ENCODE data around the gene DNASE2. TPM values are rescaled to one million over a fixed set of nuclear protein-coding genes. Genes with fewer than 3 reads are reported as not detected.
A peak's percentile ranks its signal among the peaks of the same experiment; 100 is the strongest.

The DNASE2 gene
- polyA plus RNA-seq, 1 donor (not counting 4 experiments of a cell fraction or from before 2014, with no cell fraction given) = 23.5 TPM

DNA sequence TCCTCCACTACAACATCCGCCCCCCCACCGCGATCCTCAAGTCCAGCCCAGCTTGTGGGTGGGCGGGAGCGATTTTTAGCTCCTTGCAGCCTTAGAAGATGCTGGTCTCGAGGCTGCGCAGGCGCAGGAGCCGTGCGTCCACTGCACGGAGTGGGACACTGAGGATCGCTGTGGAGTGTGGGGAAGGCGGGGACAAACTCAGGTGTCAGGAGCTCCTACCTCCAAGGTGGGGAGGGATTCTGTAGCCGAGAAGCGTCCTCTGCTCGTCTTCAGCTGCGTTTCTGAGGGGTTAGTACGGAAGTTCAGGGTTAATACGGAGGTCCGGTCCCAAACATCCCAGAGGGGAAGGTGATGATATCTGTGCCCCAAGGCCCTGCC lies 46.7 kb downstream of the DNASE2 start, which contains the start of gene RTBDN:
TSS of gene RTBDN (minus strand) at position 14 of the 378 bp plus-strand sequence. CDS start 4,600 bp downstream, outside the sequence.
- H2AFZ ChIP-seq (ENCODE audit: control insufficient read depth, low read length) = no peak within 1 kb of the TSS
- peaks cover 63% of the 10 kb centered on the region for H3K27me3 ChIP-seq (ENCODE audit: control insufficient read depth, extremely low read depth, insufficient read depth, low read length)
- no peaks in the 10 kb centered on the region for H3K79me2 ChIP-seq (ENCODE audit: control insufficient read depth, insufficient read depth, low read length)
- FAIRE-seq (no peak), DNase-seq (ENCODE audit: low read depth, low spot score) (no peak)
- H4K20me1 ChIP-seq (ENCODE audit: control insufficient read depth, extremely low read depth, insufficient read depth, low read length) = no peaks in the 10 kb centered on the region
- dilution Hi-C loops (cut with MboI; ENCODE audit: extremely low pct_ligation_motif_present, low sequenced_read_pairs) = no loop called here
- peak within 1 kb of the TSS; percentile 18 to 45 (median 40) for H3K4me3 ChIP-seq (ENCODE audit: control insufficient read depth in 2 of 3, extremely low read depth in 1 of 3, insufficient read depth in 2 of 3, low read depth in 1 of 3, low read length in 3 of 3)
- no peaks in the 10 kb centered on the region for H3K36me3 ChIP-seq (ENCODE audit: control insufficient read depth in 2 of 2, extremely low read depth in 1 of 2, insufficient read depth in 2 of 2, low read length in 2 of 2)
- H3K9me3 ChIP-seq (ENCODE audit: control insufficient read depth, low read depth, low read length) = no peaks in the 10 kb centered on the region
- peak within 1 kb of the TSS; percentile 66 for H3K4me2 ChIP-seq (ENCODE audit: control insufficient read depth, extremely low read depth, insufficient read depth, low read depth, low read length)
- no peak within 1 kb of the TSS for H3K9ac ChIP-seq (ENCODE audit: control insufficient read depth, extremely low read depth, insufficient read depth, low read length)
- H3K27ac ChIP-seq (ENCODE audit: control insufficient read depth, insufficient read depth, low read length) = no peak within 1 kb of the TSS
- peak; percentile 96 for TF ChIP-seq EZH2 (IDR thresholded peaks at IDR 0.05; ENCODE audit: low read length)
- TF ChIP-seq CTCF (optimal IDR thresholded peaks at IDR 0.05 in 1 of 3, IDR thresholded peaks at IDR 0.05 in 1 of 3, conservative IDR thresholded peaks at IDR 0.05 in 1 of 3; ENCODE audit: extremely low read depth in 1 of 3, insufficient read depth in 2 of 3, low read length in 3 of 3) = no peak
- no peaks in the 10 kb centered on the region for H3K9me1 ChIP-seq (ENCODE audit: control insufficient read depth, extremely low read depth, insufficient read depth, low read length)
- H3K4me1 ChIP-seq (ENCODE audit: control insufficient read depth, extremely low read depth, insufficient read depth, low read length) = peaks cover 18% of the 10 kb centered on the region

GRCh38 chr19:12833738-12834565 lies 47.3 kb downstream of the DNASE2 start:
- H3K4me1 ChIP-seq (ENCODE audit: control insufficient read depth, extremely low read depth, insufficient read depth, low read length) = peaks cover 18% of the 10 kb centered on the region
- no peak overlapping the region for H2AFZ ChIP-seq (ENCODE audit: control insufficient read depth, low read length)
- dilution Hi-C loops (cut with MboI; ENCODE audit: extremely low pct_ligation_motif_present, low sequenced_read_pairs) = no loop called here
- H3K4me2 ChIP-seq (ENCODE audit: control insufficient read depth, extremely low read depth, insufficient read depth, low read depth, low read length) = peak overlapping the region; percentile 51
- FAIRE-seq = no peak
- TF ChIP-seq EZH2 (IDR thresholded peaks at IDR 0.05; ENCODE audit: low read length) (no peak), CTCF (optimal IDR thresholded peaks at IDR 0.05 in 1 of 3, IDR thresholded peaks at IDR 0.05 in 1 of 3, conservative IDR thresholded peaks at IDR 0.05 in 1 of 3; ENCODE audit: extremely low read depth in 1 of 3, insufficient read depth in 2 of 3, low read length in 3 of 3) (no peak)
- no peak overlapping the region for H3K27ac ChIP-seq (ENCODE audit: control insufficient read depth, insufficient read depth, low read length)
- H3K9ac ChIP-seq (ENCODE audit: control insufficient read depth, extremely low read depth, insufficient read depth, low read length) = no peak overlapping the region
- no peak for DNase-seq (ENCODE audit: low read depth, low spot score)
- H3K27me3 ChIP-seq (ENCODE audit: control insufficient read depth, extremely low read depth, insufficient read depth, low read length) = peaks cover 57% of the 10 kb centered on the region
- H3K4me3 ChIP-seq (ENCODE audit: control insufficient read depth in 2 of 3, extremely low read depth in 1 of 3, insufficient read depth in 2 of 3, low read depth in 1 of 3, low read length in 3 of 3) = peak overlapping the region in 2 of 3 experiments; percentile 18 to 40
- no peaks in the 10 kb centered on the region for H3K9me3 ChIP-seq (ENCODE audit: control insufficient read depth, low read depth, low read length)
- H3K36me3 ChIP-seq (ENCODE audit: control insufficient read depth in 2 of 2, extremely low read depth in 1 of 2, insufficient read depth in 2 of 2, low read length in 2 of 2) = no peaks in the 10 kb centered on the region
- H3K9me1 ChIP-seq (ENCODE audit: control insufficient read depth, extremely low read depth, insufficient read depth, low read length) = no peaks in the 10 kb centered on the region
- no peaks in the 10 kb centered on the region for H4K20me1 ChIP-seq (ENCODE audit: control insufficient read depth, extremely low read depth, insufficient read depth, low read length)
- H3K79me2 ChIP-seq (ENCODE audit: control insufficient read depth, insufficient read depth, low read length) = no peaks in the 10 kb centered on the region
